Measurements from ENCODE around the gene HOXB9. TPM values are rescaled to one million over a fixed set of nuclear protein-coding genes. Genes with fewer than 3 reads are reported as not detected.

The HOXB9 gene
- total and polyA plus RNA-seq, 9 of the 15 experiments (the other 6 are each of a cell fraction or from before 2014, with no cell fraction given): 3.1 to 196 (median 77.6) TPM

GRCh38 chr17:48610282-48611211 is 15.6 kb downstream of the HOXB9 start, which contains the start of gene HOXB7 (continued):
- TF ChIP-seq, protein P1, sequence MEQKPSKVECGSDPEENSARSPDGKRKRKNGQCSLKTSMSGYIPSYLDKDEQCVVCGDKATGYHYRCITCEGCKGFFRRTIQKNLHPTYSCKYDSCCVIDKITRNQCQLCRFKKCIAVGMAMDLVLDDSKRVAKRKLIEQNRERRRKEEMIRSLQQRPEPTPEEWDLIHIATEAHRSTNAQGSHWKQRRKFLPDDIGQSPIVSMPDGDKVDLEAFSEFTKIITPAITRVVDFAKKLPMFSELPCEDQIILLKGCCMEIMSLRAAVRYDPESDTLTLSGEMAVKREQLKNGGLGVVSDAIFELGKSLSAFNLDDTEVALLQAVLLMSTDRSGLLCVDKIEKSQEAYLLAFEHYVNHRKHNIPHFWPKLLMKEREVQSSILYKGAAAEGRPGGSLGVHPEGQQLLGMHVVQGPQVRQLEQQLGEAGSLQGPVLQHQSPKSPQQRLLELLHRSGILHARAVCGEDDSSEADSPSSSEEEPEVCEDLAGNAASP (IDR thresholded peaks at IDR 0.05): no peak
- TF ChIP-seq MTA1 (IDR thresholded peaks at IDR 0.05; ENCODE audit: borderline replicate concordance): no peak
- TF ChIP-seq HNRNPLL (IDR thresholded peaks at IDR 0.05; ENCODE audit: low read depth, low read length, poor library complexity, severe bottlenecking): peak; percentile 39
- peak; percentile 57 for TF ChIP-seq CXXC5 (CRISPR knock-in tag; IDR thresholded peaks at IDR 0.05)
- peak; percentile 97 for TF ChIP-seq USF1 (CRISPR knock-in tag; IDR thresholded peaks at IDR 0.05)
- TF ChIP-seq, protein P2, sequence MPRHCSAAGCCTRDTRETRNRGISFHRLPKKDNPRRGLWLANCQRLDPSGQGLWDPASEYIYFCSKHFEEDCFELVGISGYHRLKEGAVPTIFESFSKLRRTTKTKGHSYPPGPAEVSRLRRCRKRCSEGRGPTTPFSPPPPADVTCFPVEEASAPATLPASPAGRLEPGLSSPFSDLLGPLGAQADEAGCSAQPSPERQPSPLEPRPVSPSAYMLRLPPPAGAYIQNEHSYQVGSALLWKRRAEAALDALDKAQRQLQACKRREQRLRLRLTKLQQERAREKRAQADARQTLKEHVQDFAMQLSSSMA (CRISPR knock-in tag; IDR thresholded peaks at IDR 0.05): no peak
- TF ChIP-seq TEAD4 (IDR thresholded peaks at IDR 0.05; ENCODE audit: low read length): no peak
- TF ChIP-seq TEAD4 (CRISPR knock-in tag; IDR thresholded peaks at IDR 0.05; ENCODE audit: borderline replicate concordance): no peak
- TF ChIP-seq TCF3 (CRISPR knock-in tag; IDR thresholded peaks at IDR 0.05): no peak
- TF ChIP-seq PTBP1 (IDR thresholded peaks at IDR 0.05; ENCODE audit: low read depth, low read length): no peak
- TF ChIP-seq, protein P3, sequence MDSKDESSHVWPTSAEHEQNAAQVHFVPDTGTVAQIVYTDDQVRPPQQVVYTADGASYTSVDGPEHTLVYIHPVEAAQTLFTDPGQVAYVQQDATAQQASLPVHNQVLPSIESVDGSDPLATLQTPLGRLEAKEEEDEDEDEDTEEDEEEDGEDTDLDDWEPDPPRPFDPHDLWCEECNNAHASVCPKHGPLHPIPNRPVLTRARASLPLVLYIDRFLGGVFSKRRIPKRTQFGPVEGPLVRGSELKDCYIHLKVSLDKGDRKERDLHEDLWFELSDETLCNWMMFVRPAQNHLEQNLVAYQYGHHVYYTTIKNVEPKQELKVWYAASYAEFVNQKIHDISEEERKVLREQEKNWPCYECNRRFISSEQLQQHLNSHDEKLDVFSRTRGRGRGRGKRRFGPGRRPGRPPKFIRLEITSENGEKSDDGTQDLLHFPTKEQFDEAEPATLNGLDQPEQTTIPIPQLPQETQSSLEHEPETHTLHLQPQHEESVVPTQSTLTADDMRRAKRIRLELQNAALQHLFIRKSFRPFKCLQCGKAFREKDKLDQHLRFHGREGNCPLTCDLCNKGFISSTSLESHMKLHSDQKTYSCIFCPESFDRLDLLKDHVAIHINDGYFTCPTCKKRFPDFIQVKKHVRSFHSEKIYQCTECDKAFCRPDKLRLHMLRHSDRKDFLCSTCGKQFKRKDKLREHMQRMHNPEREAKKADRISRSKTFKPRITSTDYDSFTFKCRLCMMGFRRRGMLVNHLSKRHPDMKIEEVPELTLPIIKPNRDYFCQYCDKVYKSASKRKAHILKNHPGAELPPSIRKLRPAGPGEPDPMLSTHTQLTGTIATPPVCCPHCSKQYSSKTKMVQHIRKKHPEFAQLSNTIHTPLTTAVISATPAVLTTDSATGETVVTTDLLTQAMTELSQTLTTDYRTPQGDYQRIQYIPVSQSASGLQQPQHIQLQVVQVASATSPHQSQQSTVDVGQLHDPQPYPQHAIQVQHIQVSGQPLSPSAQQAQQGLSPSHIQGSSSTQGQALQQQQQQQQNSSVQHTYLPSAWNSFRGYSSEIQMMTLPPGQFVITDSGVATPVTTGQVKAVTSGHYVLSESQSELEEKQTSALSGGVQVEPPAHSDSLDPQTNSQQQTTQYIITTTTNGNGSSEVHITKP (IDR thresholded peaks at IDR 0.05; ENCODE audit: partially characterized antibody): peak; percentile 56
- TF ChIP-seq ZNF592 (IDR thresholded peaks at IDR 0.05): peak; percentile 53; the same call in 1 of the 2 replicates
- TF ChIP-seq ATF1 (CRISPR knock-in tag; IDR thresholded peaks at IDR 0.05): no peak
- 0 out of 2 replicates have a peak, but pooled peaks have one; percentile 5 for TF ChIP-seq ATF1 (tag; IDR thresholded peaks at IDR 0.05)
- TF ChIP-seq FIP1L1 (IDR thresholded peaks at IDR 0.05; ENCODE audit: low read depth, low read length, poor library complexity, severe bottlenecking): peak; percentile 72

Measured in K562 (cell line).